ENCODE data around the gene CUX1.

DNA sequence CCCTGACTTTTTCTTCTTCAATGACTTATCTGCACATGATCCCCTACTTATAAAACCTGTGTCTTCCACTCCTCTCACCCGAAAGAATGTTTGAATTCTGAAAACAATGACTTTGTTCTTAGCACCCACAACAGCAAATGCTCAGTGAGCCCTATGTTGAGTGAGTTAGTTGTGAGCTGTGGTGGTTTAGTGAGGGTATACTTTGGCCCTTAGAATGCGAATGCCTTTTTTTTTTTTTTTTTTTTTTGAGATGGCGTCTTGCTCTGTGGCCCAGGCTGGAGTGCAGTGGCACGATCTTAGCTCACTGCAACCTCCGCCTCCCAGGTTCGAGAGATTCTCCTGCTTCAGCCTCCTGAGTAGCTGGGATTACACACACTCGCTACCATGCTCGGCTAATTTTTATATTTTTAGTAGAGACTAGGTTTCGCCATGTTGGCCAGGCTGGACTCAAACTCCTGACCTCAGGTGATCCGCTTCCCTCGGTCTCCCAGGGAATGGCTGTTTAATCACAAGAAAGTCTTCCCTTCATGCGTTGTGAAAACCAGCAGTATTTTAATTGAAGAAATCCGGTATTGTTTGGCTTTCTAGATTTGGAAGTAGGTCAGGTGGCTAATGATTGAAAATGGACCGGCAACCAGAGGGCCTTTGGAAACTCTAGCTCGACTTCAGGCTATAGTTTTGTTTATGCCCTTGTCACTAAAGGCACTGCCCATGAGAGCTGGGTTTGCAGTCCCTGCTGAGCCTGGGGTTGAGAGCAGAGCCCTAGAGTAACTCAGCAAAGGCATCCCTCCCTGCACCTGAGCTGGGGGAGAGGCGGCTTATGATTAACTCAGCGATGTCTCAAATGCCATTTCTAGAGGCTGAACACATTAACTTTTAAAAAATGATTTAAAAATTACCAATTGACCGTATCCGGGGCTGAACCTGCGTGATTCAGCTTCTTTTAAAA lies 41.3 kb downstream of the CUX1 start:
- TF ChIP-seq, protein P1, sequence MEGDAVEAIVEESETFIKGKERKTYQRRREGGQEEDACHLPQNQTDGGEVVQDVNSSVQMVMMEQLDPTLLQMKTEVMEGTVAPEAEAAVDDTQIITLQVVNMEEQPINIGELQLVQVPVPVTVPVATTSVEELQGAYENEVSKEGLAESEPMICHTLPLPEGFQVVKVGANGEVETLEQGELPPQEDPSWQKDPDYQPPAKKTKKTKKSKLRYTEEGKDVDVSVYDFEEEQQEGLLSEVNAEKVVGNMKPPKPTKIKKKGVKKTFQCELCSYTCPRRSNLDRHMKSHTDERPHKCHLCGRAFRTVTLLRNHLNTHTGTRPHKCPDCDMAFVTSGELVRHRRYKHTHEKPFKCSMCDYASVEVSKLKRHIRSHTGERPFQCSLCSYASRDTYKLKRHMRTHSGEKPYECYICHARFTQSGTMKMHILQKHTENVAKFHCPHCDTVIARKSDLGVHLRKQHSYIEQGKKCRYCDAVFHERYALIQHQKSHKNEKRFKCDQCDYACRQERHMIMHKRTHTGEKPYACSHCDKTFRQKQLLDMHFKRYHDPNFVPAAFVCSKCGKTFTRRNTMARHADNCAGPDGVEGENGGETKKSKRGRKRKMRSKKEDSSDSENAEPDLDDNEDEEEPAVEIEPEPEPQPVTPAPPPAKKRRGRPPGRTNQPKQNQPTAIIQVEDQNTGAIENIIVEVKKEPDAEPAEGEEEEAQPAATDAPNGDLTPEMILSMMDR (IDR thresholded peaks at IDR 0.05; ENCODE audit: low read length), result no peak
- TF ChIP-seq EZH2phosphoT487 (IDR thresholded peaks at IDR 0.05; ENCODE audit: low read length), result no peak
- TF ChIP-seq EZH2 (optimal IDR thresholded peaks at IDR 0.05; ENCODE audit: low read depth, low read length), result no peak

All from MM.1S (cell line).